ENCODE results near the gene DPP9.
"Not testable (repeated sequence)": the region's sequence is repeated elsewhere in the genome, so short reads cannot be mapped to it uniquely, and the experiment has no call there.

The DPP9 gene

GRCh38 chr19:4684312-4685095 lies 39.1 kb downstream of the DPP9 start:
- DNase-seq, result no peak

- no peak for DNase-seq
These were observed 41.0 kb downstream of the DPP9 start for GRCh38 chr19:4682417-4683200.

- DNase-seq, result not testable (repeated sequence)
These were observed 43.6 kb downstream of the DPP9 start for GRCh38 chr19:4680021-4680420.

GRCh38 chr19:4678881-4679790 lies 44.5 kb downstream of the DPP9 start:
- DNase-seq, result no peak

GRCh38 chr19:4676955-4677731 lies 46.5 kb downstream of the DPP9 start:
- no peak for DNase-seq

GRCh38 chr19:4675346-4675745 lies 48.3 kb downstream of the DPP9 start:
- no peak for DNase-seq

- no peak for DNase-seq
These were observed 49.9 kb downstream of the DPP9 start for GRCh38 chr19:4673726-4674125.

GRCh38 chr19:4673216-4673615 lies 50.4 kb downstream of the DPP9 start:
- DNase-seq, result no peak

GRCh38 chr19:4671185-4671851 lies 52.3 kb downstream of the DPP9 start:
- no peak for DNase-seq

- peak; percentile 92 to 93 for DNase-seq
These were observed 53.7 kb downstream of the DPP9 start, which contains the start of gene MYDGF for GRCh38 chr19:4669723-4670480. Gene MYDGF (minus strand): TSS chr19:4670342. CDS start chr19:4670334, 8 bp downstream.

GRCh38 chr19:4664642-4665041 lies 59.0 kb downstream of the DPP9 start:
- no peak for DNase-seq

- no peak for DNase-seq
These were observed 60.8 kb downstream of the DPP9 start for GRCh38 chr19:4662812-4663211.

GRCh38 chr19:4662020-4662695 lies 61.5 kb downstream of the DPP9 start:
- no peak for DNase-seq

GRCh38 chr19:4660993-4661392 lies 62.6 kb downstream of the DPP9 start:
- no peak for DNase-seq

- no peak for DNase-seq
These were observed 63.4 kb downstream of the DPP9 start for GRCh38 chr19:4660181-4660791.

- no peak for DNase-seq
These were observed 65.8 kb downstream of the DPP9 start for GRCh38 chr19:4657835-4658234.

GRCh38 chr19:4657262-4657661 lies 66.4 kb downstream of the DPP9 start:
- no peak for DNase-seq

GRCh38 chr19:4656102-4656501 lies 67.5 kb downstream of the DPP9 start:
- DNase-seq, result no peak

GRCh38 chr19:4654437-4655361 lies 68.9 kb downstream of the DPP9 start:
- DNase-seq, result no peak
